Measurements from ENCODE around the gene TPM2.

The TPM2 gene

DNA sequence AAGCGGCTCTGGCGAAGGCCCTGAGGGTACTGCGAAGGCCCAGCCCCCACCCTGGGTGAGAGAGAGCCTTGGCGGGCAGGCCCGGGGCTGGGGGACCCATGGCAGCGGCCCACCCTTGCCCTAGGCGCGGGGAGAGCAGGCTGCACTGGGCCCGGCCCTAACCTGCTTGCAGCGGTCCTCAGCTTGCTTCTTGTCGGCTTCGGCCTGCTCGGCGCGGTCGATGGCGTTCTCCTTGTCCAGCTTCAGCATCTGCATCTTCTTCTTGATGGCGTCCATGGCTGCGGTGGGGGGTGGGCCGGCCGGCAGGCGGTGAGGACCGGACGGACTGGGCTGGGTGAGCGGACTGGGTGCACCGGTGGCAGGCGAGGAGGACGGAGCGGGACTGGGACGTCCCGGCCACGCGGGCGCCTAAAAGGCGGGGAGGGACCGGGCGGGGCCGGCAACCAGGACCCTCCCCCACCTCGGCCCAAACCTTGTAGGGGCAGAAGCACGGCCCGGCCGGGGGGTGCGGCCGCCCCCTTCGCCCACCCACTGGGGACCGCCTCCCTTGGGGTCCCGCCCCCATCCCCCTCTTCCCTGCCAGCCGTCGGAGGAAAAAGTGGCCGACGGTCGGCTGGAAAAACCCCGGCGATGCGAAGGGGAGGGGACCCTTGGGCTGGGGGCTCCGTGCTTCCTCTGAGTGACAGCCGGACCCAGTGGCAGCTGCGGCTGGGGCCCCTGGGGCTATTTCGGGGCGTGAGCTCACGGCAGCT, at the start of gene TPM2:
Gene TPM2 (minus strand): TSS at position 384 of the 752 bp plus-strand sequence. CDS start 108 bp downstream, at position 276.
- no peak for DNase-seq (ENCODE audit: low read depth in 3 of 3)

DNA sequence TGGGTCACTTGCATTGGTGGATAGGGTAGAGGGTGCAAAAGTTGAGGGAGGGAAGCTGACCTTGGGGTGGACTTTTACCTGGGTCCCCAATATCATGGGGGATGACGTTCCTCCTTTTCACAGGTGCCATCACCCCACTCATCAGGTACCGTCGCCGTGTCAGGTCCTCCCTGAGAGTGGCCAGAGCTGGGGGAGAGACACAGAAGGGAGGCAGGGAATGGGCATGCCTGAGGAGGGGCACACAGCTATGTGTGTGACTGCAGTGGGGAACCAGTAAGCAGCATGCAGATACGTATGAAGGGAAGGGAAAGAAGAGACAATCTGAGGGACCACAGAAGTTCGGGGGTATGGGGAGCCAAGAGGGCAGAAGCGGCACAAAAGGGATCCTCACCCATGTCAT, 49.2 kb upstream of the TPM2 start:
- no peak for DNase-seq (ENCODE audit: low read depth in 3 of 3)

DNA sequence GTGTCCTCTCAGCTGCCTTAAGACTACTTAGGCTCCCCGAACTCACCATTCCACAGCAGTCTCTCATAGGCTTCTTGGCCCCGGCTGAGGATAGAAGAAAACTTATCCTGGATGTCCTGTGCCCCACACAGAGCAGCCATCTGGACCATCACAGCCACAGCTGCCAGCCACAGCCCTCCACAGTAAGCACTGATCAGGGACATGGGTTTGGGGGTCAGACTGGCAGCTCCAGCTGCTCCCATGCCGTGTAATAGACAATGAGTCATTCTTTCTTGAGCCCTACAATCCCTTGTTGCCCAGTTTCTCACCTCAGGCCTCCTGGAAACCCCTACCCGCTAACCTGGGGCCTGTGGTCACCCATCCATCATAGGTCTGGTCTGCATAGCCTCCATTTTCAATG, 48.5 kb upstream of the TPM2 start:
- no peak for DNase-seq (ENCODE audit: low read depth in 3 of 3)

DNA sequence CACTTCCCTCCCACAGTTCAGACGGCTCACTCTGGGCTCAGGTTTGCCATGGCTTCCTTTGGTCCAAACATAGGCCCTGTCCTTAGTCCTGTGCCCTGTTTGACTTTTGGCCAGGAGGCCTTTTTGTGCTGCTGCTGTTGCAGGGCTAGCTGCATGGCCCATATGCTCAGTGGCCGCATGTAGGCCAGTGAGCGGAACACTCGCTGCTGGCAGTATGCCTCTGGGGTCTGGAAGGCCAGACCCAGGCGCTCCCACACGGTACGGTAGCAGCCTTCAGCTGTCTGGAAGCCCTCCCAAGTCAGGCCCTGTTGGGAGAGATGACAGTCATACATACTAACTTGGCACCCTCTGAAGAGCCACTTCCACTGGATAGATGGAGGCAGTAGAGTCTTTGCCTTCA, 47.4 kb upstream of the TPM2 start:
- DNase-seq (ENCODE audit: low read depth in 3 of 3), result no peak

DNA sequence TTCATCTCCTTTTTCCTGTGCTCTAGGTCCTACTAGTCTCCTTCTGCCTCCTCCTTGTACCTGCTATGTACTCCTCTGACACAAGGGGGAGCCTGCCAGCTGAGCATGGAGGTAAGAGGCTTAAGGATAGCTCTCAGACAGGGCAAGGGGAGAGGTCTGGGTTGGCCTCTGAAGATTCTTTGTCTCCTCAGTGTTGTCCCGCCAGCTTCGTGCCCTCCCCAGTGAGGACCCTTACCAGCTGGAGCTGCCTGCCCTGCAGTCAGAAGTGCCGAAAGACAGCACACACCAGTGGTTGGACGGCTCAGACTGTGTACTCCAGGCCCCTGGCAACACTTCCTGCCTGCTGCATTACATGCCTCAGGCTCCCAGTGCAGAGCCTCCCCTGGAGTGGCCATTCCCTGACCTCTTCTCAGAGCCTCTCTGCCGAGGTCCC, 46.5 kb upstream of the TPM2 start:
- DNase-seq (ENCODE audit: low read depth in 3 of 3), result peak; percentile 29 to 45 (median 45)

DNA sequence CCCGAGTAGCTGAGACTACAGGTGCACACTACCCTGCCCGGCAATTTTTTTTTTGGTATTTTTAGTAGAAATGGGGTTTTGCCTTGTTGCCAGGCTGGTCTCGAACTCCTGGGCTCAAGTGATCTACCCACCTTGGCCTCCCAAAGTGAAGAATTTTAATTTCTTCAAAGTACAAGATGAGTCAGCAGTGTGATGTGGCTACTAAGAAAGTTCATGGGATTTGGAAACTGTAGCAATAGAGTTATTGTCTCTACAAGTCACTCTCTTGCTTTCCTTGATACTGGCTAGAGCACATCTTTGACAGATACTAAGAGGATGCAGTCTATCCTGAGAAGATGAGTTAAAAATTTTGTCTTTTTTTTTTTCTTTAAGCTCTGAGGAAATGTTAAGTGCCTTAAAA, 44.4 kb upstream of the TPM2 start:
- DNase-seq (ENCODE audit: low read depth in 3 of 3), result no peak

DNA sequence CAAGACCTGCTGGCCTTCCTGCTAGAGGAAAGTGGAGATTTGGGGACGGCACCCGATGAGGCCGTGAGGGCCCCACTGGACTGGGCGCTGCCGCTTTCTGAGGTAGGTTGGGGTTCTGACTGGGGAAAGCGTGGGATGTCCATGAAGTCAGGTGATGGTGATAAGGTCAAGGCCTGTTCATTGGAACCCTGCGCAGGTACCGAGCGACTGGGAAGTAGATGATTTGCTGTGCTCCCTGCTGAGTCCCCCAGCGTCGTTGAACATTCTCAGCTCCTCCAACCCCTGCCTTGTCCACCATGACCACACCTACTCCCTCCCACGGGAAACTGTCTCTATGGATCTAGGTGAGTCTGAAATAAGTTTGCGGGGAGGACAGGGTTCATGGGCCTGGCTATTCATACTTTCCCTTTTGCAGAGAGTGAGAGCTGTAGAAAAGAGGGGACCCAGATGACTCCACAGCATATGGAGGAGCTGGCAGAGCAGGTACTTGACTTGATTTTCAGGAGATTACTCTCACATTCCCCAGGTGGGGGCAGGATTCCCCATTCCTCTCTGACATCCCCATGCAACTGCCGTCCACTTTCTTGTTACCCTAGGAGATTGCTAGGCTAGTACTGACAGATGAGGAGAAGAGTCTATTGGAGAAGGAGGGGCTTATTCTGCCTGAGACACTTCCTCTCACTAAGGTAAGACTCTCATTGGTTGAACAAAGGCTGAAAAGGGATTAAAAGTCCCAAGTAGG, 43.2 kb upstream of the TPM2 start:
- no peak for DNase-seq (ENCODE audit: low read depth in 3 of 3)

DNA sequence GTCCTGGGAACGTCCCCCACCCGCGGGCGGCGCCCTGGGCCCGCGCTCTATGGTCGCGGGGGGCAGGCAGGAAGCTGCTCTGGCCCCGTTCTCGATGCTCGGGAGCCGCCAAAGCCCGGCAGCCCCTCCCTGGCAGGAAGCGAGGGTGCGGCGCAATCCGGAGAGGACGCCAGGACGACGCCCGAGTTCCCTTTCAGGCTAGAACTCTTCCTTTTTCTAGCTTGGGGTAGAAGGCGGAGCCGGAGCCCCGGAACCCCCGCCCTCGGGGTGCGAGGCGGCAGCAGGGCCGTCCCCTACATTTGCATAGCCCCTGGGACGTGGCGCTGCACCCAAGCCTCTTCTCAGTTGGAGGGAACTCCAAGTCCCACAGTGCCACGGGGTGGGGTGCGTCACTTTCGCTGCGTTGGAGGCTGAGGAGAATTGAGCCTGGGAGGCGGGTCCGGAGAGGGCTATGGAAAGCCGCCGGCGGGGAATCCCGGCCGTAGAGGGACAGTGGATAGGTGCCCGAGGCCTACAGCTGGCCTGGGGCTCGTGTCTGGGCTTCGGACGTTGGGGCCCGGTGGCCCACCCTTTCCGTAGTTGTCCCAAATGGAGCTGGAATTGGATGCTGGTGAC, 42.6 kb upstream of the TPM2 start, which contains the start of the genes CREB3 and TLN1:
Gene CREB3 (plus strand): TSS at position 482 of the 615 bp plus-strand sequence. CDS start 107 bp downstream, at position 589.
Gene TLN1 (minus strand): TSS at position 11 of the 615 bp plus-strand sequence. CDS start 6,501 bp downstream, outside the sequence.
- peak; percentile 91 to 94 (median 91) for DNase-seq (ENCODE audit: low read depth in 3 of 3)

DNA sequence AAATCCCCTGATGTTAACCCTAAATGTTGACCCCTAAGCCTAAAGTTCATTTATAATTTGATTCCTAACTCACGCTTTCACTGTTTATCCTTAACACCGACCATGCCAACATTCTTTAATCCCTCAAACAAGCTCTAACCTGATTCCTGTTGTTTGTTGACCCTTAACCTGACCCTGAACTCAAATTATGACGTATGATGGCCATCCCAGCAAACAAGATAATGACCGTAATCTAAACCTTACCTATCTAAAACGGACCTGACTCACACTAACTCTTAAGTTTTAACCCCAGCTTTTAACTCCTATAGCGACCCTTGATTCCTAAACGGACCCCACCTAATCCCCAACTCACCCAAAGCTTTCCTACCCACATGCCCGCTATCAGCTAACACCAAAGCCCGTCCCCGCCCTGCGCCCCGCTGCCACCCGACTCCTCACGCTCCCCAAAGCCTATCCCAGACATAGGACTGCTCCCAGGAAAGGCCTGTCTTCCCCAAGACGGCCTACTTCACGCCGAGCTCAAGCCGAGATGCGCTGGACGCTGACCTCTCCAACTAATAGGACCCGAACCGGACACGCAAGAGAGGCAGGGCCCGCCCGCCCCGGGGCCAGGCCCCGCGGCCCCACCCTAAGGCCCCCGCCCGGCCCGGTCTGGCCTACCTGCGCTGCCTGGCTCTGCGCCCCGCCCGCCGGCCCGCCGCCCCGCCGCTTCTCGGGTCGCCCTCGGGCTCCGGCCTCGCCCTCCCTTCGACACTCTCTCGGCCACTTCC, 41.9 kb upstream of the TPM2 start:
- DNase-seq (ENCODE audit: low read depth in 3 of 3), result no peak

DNA sequence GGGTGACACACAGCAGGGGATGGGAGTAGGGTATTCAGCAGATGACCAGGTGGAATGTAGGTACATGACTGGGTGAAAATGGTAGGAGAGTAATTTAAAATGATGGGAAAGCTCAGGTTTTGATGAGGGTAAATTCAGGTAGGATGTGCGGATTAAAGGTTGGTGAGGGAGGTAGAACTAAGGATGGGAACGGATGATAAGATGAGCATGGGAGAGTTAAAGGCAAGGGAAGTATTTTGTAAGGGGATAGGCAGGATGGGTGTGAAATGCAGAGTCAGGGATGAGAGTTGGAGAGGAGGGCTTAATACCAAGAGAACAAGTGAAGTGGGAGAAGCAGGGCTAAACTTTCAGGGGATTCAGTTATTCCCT, 40.7 kb upstream of the TPM2 start:
- no peak for DNase-seq (ENCODE audit: low read depth in 3 of 3)

DNA sequence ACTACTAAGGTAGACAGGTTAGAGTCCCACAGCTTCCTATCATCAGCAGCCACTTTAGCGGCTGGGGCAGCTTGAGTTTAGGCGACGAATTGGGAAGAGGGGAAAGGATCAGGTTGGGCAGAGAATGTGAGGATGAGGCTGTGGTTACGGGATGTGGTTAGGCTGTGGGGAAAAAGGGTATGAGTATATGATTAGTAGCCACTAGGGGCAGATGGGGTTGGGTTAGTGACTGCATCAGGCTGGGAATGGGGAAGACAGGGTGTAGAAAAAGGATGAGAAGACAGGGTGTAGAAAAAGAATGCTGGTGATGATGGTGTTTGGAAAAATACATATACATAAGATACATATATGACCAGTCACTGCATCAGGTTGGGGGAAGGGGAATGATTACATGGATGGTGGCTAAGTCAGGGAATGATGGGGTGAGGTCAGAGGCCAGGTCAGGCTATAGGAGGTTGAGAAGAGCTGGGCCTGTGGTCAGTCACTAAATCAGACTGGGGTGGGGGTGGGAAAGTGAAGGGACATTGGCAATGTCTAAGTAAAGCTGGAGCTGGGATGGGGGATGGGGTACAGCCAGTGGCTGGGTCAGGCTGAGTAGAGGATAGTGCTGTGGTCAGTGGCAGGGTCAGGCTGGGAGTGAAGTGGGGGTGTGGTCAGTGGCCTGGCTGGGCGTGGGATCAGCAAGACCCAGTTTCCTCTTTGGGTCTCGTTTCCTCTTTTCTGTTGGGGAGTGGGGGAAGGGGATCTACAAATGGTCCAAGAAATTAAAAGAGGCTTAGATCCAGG, 40.2 kb upstream of the TPM2 start:
- no peak for DNase-seq (ENCODE audit: low read depth in 3 of 3)

DNA sequence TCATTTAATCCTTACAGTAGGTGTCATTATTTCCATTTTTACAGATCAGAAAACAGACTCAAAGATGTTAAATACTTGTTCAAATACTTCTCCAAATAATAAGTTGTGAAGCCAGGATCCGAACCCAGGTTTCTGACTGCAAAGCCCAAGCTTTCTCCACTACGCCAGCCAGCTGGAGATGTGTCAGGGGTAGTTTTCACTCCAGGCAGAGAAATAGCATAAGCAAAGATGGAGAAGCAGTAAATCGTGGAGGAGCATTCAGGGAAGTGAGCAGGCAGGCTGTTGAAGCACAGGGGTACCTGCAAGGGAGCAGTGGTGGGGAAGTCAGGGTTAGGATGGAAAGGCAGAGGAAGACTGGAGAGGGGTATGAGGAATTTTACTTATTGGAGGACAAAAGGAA, 39.4 kb upstream of the TPM2 start:
- no peak for DNase-seq (ENCODE audit: low read depth in 3 of 3)

DNA sequence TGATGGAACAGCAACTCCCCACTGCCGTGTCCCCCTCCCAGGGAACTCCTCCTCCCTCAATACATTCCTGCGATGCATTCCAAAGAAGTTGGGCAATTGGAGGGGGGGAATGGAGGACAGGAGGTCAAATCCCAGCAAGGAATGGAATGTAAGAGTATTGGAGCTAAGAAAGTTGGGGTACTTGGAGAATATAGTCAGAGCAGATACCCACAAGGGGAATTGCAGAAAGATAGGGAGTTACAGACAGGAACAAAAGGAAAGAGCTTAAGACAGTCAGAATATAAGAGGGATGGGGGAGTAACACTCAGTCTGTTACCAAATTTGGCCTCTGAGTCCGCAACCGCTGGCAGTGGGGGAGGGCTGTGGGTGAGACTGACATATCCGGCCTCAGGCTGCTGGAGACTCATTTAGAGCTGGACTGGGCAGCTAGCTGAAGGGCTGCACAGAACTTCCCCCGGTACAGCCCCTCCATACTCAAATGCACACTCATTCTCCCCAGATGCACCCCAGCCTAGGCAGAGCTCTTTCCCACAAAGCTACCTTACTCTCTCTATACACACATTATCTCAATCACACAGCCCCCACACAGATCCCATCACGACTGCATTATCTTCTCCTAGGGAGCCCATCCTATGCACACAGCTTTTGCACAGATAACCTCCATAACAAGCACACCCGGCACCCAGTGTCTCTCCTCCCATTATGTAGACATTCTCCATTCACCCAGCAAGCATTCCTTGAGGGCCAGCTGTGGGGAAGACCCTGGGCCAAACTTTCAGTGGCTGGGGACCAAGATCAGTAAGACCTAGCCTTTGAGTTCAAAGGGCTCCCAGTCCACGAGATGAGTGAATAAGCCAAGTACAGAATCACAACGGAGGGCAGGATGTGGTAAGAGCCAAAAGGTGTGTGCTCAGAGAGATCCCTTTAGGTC, 38.6 kb upstream of the TPM2 start:
- DNase-seq (ENCODE audit: low read depth in 3 of 3), result no peak

DNA sequence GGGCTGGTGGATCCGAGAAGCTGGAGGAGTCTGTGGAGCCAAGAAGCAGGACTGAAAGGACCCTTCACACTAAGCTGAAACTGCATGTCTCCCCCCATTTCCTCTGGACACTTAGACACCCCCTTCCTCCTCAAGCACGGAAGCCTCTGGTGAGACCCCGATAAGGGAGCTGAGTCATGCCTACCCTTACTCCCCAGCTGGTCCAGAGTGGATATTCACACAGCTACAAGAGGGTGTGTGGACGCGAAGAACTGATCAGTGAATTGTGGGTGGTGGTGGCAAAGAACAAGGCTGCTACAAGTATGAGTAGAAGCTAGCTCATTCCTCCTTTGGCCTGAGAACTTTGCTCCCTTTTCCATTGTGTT, 37.9 kb upstream of the TPM2 start:
- DNase-seq (ENCODE audit: low read depth in 3 of 3), result no peak

DNA sequence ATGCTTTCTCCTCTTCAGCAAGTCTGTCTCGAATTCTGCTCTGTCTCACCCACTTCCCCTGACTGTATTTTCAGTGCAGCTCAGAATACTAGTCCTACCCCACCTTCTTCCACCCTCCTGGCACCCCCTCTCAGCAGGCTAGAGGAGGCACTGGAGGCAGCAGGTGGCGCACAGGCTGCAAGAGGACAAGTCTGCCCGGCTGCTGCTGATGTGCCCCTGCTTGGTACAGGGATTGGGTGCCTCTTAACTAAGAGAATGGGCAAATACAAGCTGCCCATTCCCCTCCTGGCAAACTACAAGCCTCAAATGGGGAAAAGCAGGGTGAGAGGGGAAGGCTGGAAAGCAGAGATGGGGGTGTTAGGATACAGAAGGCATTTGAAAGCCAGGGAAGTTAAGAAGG, 37.2 kb upstream of the TPM2 start:
- DNase-seq (ENCODE audit: low read depth in 3 of 3), result no peak

DNA sequence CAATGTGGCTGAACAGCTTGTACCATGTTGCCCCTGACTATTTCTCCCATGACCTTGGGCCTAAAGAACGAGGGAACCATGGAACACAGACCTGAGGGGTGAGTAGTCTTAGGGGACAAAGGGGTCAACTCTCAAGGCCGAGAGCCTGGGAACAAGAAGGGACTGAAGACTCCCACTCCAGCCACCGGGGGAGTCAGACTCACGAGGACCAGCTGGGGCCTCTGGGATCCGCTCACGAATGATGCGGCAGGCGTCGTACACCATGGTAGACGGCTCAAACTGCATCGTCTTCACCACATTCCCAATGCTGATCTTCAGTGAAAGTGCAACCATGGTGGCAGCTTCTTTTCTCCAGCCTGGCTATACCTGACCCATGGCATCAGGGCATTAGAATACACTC, 35.6 kb upstream of the TPM2 start:
- DNase-seq (ENCODE audit: low read depth in 3 of 3), result no peak

DNA sequence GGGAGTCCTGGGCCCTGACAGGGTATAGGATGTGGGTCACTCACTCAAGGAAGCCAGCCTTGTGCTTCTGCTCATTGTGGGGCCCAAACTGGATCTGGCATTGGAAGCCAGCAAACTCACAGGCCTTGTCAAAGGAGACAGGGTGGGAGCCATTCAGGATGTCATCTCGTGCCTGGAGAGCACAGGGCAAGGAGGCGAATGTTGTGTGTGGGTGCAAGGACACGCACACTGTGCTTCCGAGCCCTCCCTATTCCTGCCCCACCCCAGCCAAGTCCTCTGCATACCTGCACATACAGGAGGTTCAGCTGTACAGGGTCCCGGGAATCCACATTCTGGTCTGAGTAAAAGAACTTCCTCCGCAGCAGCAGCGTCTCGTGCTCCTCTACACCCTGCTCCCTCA, 34.2 kb upstream of the TPM2 start:
- DNase-seq (ENCODE audit: low read depth in 3 of 3), result no peak

DNA sequence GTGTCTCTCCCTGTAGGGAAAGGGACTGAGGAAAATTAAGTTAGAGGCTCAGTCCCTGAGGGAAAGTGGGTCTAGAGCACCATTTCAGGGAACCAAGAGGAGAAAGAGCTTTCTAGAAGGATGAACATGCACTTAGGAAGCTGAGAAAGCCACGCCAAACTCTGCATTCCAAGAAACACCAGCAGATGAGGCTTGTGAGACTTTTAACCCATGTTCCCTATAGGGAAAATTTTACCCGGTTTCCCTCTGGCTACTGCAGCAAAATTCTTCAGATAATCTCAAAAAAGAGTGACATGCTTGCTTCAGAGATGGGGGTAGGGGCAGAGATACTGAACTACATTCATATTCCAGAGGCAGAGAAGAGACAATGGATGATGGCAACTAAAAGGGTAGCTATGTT, 33.7 kb upstream of the TPM2 start:
- no peak for DNase-seq (ENCODE audit: low read depth in 3 of 3)

DNA sequence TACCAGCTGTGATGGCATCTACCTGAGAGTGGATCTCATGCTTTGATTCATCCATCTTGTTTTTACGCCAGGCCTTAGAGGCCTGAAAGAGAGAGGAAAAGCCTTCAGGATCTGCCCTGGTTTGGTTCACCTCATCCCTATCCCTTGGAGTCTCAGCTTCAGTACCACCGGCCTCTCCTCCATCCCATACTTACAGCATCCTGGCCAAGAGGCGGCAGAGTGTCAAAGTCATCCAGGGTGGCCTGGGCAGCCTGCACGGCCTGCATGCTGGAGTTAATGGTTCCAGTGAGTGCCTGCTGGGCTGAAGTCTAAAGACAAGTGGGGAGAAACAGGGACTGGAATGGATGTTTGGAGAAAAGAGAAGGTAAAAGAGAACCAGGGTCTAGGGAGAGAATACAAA, 29.8 kb upstream of the TPM2 start:
- DNase-seq (ENCODE audit: low read depth in 3 of 3), result no peak

All from stimulated activated CD4-positive, alpha-beta T cell treated with anti-CD3 and anti-CD28 coated beads, TNF-alpha, amount 100 ng/mL, for 4 hours (primary cell).